Keratinocyte (primary cell): Measurements from ENCODE around the gene NEURL1. TPM values are rescaled to one million over a fixed set of nuclear protein-coding genes. Genes with fewer than 3 reads are reported as not detected.

ENCODE experiments used
- DNase-seq: peaks from one replicate; pipeline ENCODE4 v3.0.0-alpha.2; 2011; ENCODE audit warnings: low read depth, missing footprints, low spot score
- FAIRE-seq: peaks from 2 replicates; lab custom pipeline; 2011; peaks lifted over from hg19 to GRCh38; lab: Jason Lieb, UNC
- H2AFZ ChIP-seq: 2 replicates; pipeline ENCODE4 v1.6.0; 2012; ENCODE audit warnings: low read length, control low read depth, inconsistent platforms; ENCODE audit not compliant: control insufficient read depth
- H3K27ac ChIP-seq: 2 replicates; pipeline ENCODE4 v1.5.1; 2011; ENCODE audit warnings: low read length; ENCODE audit not compliant: control insufficient read depth, insufficient read depth
- H3K27me3 ChIP-seq: 3 replicates; pipeline ENCODE4 v1.6.0; 2011; ENCODE audit warnings: low read length; ENCODE audit not compliant: control insufficient read depth, insufficient read depth; ENCODE audit errors: extremely low read depth
- H3K36me3 ChIP-seq, 2 experiments: 2 replicates in 1 of 2; 3 replicates in 1 of 2; pipeline ENCODE4 v1.5.1; 2011; ENCODE audit warnings: low read length in 2 of 2, mild to moderate bottlenecking in 1 of 2; ENCODE audit not compliant: control insufficient read depth in 2 of 2, insufficient read depth in 2 of 2; ENCODE audit errors: extremely low read depth in 1 of 2
- H3K4me1 ChIP-seq: 3 replicates; pipeline ENCODE4 v1.5.1; 2011; ENCODE audit warnings: low read length; ENCODE audit not compliant: control insufficient read depth, insufficient read depth; ENCODE audit errors: extremely low read depth
- H3K4me2 ChIP-seq: 3 replicates; pipeline ENCODE4 v1.6.0; 2011; ENCODE audit warnings: low read depth, low read length; ENCODE audit not compliant: control insufficient read depth, insufficient read depth; ENCODE audit errors: extremely low read depth
- H3K4me3 ChIP-seq, 3 experiments: fragments of 200-600 bp in 1 of 3; sonication (generic) in 1 of 3; 2 replicates in 2 of 3; 3 replicates in 1 of 3; pipeline ENCODE4 v1.5.1; 2011 to 2016; ENCODE audit warnings: low read length in 3 of 3, mild to moderate bottlenecking in 3 of 3, control low read depth in 2 of 3, inconsistent platforms in 1 of 3, low read depth in 1 of 3, mixed read lengths in 1 of 3, mixed run types in 1 of 3, moderate library complexity in 1 of 3; ENCODE audit not compliant: control insufficient read depth in 2 of 3, insufficient read depth in 2 of 3; ENCODE audit errors: extremely low read depth in 1 of 3
- H3K79me2 ChIP-seq: 2 replicates; pipeline ENCODE4 v1.6.0; 2012; ENCODE audit warnings: low read length; ENCODE audit not compliant: control insufficient read depth, insufficient read depth
- H3K9ac ChIP-seq: 3 replicates; pipeline ENCODE4 v1.6.0; 2011; ENCODE audit warnings: low read length; ENCODE audit not compliant: control insufficient read depth, insufficient read depth; ENCODE audit errors: extremely low read depth
- H3K9me1 ChIP-seq: 3 replicates; pipeline ENCODE4 v1.6.0; 2011; ENCODE audit warnings: low read length; ENCODE audit not compliant: control insufficient read depth, insufficient read depth; ENCODE audit errors: extremely low read depth
- H3K9me3 ChIP-seq: 2 replicates; pipeline ENCODE4 v1.5.1; 2012; ENCODE audit warnings: low read depth, low read length; ENCODE audit not compliant: control insufficient read depth
- H4K20me1 ChIP-seq: 3 replicates; pipeline ENCODE4 v1.6.0; 2011; ENCODE audit warnings: low read length; ENCODE audit not compliant: control insufficient read depth, insufficient read depth; ENCODE audit errors: extremely low read depth
- EZH2 ChIP-seq: IDR thresholded peaks from one replicate; pipeline ENCODE4 v1.6.1; 2012; ENCODE audit warnings: inconsistent platforms, mild to moderate bottlenecking, low read length, moderate library complexity
- dilution Hi-C: fragments of 300-500 bp; cut with MboI; formaldehyde crosslinking; loops from one replicate; pipeline ENCODE4 v1.7.0; 2020; ENCODE audit warnings: low sequenced_read_pairs; ENCODE audit not compliant: extremely low pct_ligation_motif_present
- polyA plus RNA-seq, 5 experiments: library from polyadenylated mRNA; depleted of rRNA in 3 of 5; stranded (reverse) in 3 of 5; stranded (forward) in 1 of 5; unstranded in 1 of 5; fragments of >200 nt; gene quantifications; 1 replicate in 1 of 5; 2 replicates in 3 of 5; 3 replicates in 1 of 5; pipeline versions ENCODE4 v1.2.1 to v1.2.3, GENCODE V29; 2011 to 2012; ENCODE audit warnings: missing spikeins in 2 of 5, low read depth in 1 of 5, low replicate concordance in 1 of 5
- TF ChIP-seq, protein P1 (sequence below), 3 experiments: IDR thresholded peaks in 1 of 3; conservative IDR thresholded peaks in 1 of 3; optimal IDR thresholded peaks in 1 of 3; 2 replicates in 2 of 3; 3 replicates in 1 of 3; pipeline versions ENCODE3 to v1.5.1; 2011; ENCODE audit warnings: low read length in 3 of 3, mild to moderate bottlenecking in 3 of 3, moderate library complexity in 2 of 3, control low read depth in 1 of 3, inconsistent platforms in 1 of 3; ENCODE audit not compliant: insufficient read depth in 2 of 3; ENCODE audit errors: extremely low read depth in 1 of 3

NEURL1 gene
- polyA plus RNA-seq, 1 donor (not counting 4 experiments of a cell fraction or from before 2014, with no cell fraction given), result 0.03 TPM

DNA sequence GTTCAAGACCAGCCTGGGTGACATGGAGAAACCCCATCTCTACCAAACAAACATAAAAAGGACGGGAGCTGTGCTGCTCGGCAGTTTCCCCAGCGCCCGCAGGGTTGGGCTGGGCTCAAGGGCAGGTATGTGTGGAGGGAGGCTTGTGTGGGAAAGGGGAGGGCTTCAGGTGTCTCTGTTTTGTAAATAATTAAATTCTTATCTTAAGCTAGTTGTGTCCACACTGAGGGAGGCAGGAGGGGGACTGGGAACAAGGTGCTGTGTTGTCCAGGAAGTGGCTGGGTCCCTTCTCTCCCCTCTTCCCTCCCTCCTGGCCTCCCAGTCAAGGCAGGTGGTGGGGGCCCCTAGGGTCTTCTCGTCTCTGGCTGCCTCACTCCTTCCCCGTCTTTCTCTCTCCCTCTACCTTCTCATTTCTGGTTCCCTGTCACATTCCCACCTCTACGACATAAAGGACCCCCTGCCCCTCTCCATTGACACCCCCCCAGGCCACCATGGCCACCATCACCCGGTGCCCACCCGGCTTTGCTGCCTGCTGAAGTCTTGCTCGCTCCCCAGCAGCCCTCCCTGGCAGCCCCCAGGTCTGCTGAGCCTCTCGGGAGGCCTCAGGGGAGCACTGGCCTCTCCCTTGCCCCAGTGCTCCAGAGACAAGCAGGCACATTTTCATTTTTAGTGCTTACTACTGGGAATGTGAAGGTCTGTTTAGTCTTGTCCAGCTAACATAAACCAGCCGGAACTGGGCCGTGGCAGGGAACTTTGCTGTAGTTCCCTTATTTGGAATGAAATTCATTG lies 19.3 kb downstream of the NEURL1 start:
- Histone ChIP-seq H4K20me1 (no peaks in the 10 kb centered on the region), H3K79me2 (no peaks in the 10 kb centered on the region), H3K9ac (no peak overlapping the region), H3K36me3 (no peaks in the 10 kb centered on the region), H3K4me1 (no peaks in the 10 kb centered on the region), H3K4me2 (no peak overlapping the region), H2AFZ (no peak overlapping the region), H3K4me3 (no peak overlapping the region), H3K9me3 (no peaks in the 10 kb centered on the region), H3K9me1 (no peaks in the 10 kb centered on the region), H3K27me3 (no peaks in the 10 kb centered on the region), H3K27ac (no peak overlapping the region)
- DNase-seq, result no peak
- FAIRE-seq, result no peak
- dilution Hi-C loops, result no loop called here
- no peak for TF ChIP-seq EZH2
- TF ChIP-seq, protein P1, sequence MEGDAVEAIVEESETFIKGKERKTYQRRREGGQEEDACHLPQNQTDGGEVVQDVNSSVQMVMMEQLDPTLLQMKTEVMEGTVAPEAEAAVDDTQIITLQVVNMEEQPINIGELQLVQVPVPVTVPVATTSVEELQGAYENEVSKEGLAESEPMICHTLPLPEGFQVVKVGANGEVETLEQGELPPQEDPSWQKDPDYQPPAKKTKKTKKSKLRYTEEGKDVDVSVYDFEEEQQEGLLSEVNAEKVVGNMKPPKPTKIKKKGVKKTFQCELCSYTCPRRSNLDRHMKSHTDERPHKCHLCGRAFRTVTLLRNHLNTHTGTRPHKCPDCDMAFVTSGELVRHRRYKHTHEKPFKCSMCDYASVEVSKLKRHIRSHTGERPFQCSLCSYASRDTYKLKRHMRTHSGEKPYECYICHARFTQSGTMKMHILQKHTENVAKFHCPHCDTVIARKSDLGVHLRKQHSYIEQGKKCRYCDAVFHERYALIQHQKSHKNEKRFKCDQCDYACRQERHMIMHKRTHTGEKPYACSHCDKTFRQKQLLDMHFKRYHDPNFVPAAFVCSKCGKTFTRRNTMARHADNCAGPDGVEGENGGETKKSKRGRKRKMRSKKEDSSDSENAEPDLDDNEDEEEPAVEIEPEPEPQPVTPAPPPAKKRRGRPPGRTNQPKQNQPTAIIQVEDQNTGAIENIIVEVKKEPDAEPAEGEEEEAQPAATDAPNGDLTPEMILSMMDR (optimal IDR thresholded peaks at IDR 0.05 in 1 of 3, IDR thresholded peaks at IDR 0.05 in 1 of 3, conservative IDR thresholded peaks at IDR 0.05 in 1 of 3; ENCODE audit: extremely low read depth in 1 of 3, insufficient read depth in 2 of 3, low read length in 3 of 3), result no peak

DNA sequence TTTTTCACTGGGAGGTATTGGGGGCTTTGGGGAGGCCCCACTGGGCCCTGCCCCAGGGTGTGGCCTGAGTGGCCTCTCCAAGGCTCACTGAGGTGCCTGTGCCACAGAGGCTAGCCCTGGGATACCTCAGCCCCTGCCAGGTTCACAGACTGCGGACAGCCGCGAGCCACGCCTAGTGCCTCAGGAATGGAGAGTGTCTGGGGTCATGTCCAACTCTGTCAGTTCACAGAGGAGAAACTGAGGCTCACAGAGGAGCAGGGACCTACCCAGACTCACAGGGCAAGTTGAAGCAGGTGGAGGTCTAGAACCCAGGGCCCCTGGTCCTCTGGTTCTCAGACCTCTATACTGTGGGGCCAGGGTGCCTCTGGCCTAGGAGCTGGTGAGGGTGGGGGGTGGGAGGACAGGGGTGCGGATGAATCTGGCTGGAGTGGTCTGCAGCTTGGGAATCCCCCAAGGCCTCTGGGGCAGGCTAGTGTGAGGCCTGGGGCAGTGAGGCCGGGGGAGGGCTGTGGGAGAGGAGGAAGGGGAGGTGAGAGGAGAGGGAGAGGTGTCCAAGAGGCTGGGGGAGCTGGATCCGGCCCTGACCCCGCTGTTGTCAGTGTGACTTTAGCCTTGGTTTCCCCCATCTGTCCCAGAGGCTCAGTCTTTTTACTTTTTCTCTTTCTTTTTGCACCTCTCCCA lies 20.0 kb downstream of the NEURL1 start:
- FAIRE-seq (no peak), DNase-seq (no peak)
- Histone ChIP-seq H3K9me1 (no peaks in the 10 kb centered on the region), H3K4me2 (no peak overlapping the region), H2AFZ (no peak overlapping the region), H4K20me1 (no peaks in the 10 kb centered on the region), H3K9ac (no peak overlapping the region), H3K9me3 (no peaks in the 10 kb centered on the region), H3K79me2 (no peaks in the 10 kb centered on the region), H3K4me1 (no peaks in the 10 kb centered on the region), H3K27ac (no peak overlapping the region), H3K4me3 (no peak overlapping the region), H3K27me3 (no peaks in the 10 kb centered on the region), H3K36me3 (no peaks in the 10 kb centered on the region)
- TF ChIP-seq EZH2, result no peak
- TF ChIP-seq, protein P1 (optimal IDR thresholded peaks at IDR 0.05 in 1 of 3, IDR thresholded peaks at IDR 0.05 in 1 of 3, conservative IDR thresholded peaks at IDR 0.05 in 1 of 3; ENCODE audit: extremely low read depth in 1 of 3, insufficient read depth in 2 of 3, low read length in 3 of 3), result no peak
- dilution Hi-C loops, result no loop called here
